ENCODE measurements around the gene MYO9A. TPM values are rescaled to one million over a fixed set of nuclear protein-coding genes. Genes with fewer than 3 reads are reported as not detected.
A peak's percentile ranks its signal among the peaks of the same experiment; 100 is the strongest.

MYO9A gene
- total RNA-seq, 3 donors from 2014 or later, result 64.2 to 128 (median 86.5) TPM

DNA sequence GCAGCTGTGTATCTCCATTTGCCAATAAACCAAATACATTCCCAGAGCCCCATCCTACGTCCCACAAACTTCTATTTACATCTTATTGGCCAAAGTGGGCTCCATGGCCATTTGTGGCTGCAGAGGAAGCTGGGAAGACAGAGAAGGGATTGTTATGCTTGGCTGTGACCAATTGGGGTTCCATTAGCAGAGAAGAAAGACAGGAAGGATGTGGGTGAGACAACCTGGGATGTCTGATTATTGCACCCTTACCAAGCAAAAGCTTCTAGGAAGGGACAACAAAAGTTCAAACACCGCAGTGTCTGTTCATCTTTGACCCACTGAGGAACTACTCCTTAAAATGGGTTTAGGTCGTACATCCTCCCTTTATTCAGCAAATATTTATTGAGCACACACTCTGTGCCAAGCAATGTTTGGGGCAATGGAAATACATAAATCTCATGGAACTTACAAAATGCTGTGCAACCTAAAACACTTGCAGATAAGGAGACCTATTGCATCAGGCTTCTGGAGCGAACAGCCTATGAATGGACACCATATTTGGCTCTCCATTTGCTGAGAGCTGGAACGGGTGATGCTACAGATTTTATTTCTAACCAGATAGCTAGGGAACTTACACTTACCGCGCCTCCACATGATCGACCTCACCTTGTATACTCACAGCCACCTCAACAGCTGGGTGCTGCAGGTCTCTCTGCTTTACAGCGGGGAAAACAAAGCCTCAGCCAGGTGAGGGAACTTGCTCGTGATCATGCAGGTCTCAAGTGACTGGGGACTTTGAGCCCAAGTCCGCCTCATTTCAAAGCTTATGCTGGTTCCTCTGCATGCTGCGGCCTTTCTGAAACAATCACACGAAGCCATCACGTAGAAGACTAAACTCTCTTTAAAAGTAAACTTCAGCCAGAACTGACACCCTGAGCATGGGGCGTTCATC, 329.0 kb downstream of the MYO9A start:
- no peak for DNase-seq (ENCODE audit: low spot score in 2 of 2)
- Histone ChIP-seq H3K27ac (no peak overlapping the region), H3K4me1 (no peaks in the 10 kb centered on the region), H3K36me3 (no peaks in the 10 kb centered on the region), H3K4me3 (no peak overlapping the region), H3K27me3 (no peaks in the 10 kb centered on the region), H3K9me3 (no peaks in the 10 kb centered on the region)
- TF ChIP-seq, protein P1, sequence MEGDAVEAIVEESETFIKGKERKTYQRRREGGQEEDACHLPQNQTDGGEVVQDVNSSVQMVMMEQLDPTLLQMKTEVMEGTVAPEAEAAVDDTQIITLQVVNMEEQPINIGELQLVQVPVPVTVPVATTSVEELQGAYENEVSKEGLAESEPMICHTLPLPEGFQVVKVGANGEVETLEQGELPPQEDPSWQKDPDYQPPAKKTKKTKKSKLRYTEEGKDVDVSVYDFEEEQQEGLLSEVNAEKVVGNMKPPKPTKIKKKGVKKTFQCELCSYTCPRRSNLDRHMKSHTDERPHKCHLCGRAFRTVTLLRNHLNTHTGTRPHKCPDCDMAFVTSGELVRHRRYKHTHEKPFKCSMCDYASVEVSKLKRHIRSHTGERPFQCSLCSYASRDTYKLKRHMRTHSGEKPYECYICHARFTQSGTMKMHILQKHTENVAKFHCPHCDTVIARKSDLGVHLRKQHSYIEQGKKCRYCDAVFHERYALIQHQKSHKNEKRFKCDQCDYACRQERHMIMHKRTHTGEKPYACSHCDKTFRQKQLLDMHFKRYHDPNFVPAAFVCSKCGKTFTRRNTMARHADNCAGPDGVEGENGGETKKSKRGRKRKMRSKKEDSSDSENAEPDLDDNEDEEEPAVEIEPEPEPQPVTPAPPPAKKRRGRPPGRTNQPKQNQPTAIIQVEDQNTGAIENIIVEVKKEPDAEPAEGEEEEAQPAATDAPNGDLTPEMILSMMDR (IDR thresholded peaks at IDR 0.05), result no peak
- TF ChIP-seq POLR2A (IDR thresholded peaks at IDR 0.05), result no peak
- TF ChIP-seq POLR2AphosphoS5 (IDR thresholded peaks at IDR 0.05), result no peak
- intact Hi-C loops (cut with DNase I; ENCODE audit: low total_unique reads), result no loop called here

DNA sequence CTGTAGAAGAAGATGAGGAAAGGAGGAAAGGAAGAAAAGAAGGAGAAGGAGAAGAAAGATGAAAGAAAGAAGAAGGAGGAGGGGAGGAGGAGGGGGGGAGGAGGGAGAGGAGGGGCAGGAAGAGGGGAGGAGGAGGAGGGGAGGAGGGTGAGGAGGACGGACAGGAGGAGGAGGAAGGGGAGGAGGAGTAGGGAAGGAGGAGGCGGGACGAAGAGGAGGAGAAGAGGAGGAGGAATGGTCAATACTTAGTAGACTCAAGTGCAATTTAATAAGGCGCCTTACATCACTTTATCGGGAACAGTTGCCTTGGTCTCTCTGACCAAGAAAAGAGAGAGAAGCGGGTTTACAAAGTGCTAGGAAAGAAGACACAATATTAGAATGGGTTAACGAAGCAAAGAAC, 331.3 kb downstream of the MYO9A start:
- TF ChIP-seq POLR2AphosphoS5 (IDR thresholded peaks at IDR 0.05) (no peak), POLR2A (IDR thresholded peaks at IDR 0.05) (no peak)
- TF ChIP-seq, protein P1 (IDR thresholded peaks at IDR 0.05), result no peak
- no peak overlapping the region for H3K4me3 ChIP-seq
- H3K27me3 ChIP-seq, result no peaks in the 10 kb centered on the region
- DNase-seq (ENCODE audit: low spot score in 2 of 2), result no peak
- H3K9me3 ChIP-seq, result no peaks in the 10 kb centered on the region
- intact Hi-C loops (cut with DNase I; ENCODE audit: low total_unique reads), result no loop called here
- H3K4me1 ChIP-seq, result no peaks in the 10 kb centered on the region
- H3K36me3 ChIP-seq, result no peaks in the 10 kb centered on the region
- no peak overlapping the region for H3K27ac ChIP-seq

DNA sequence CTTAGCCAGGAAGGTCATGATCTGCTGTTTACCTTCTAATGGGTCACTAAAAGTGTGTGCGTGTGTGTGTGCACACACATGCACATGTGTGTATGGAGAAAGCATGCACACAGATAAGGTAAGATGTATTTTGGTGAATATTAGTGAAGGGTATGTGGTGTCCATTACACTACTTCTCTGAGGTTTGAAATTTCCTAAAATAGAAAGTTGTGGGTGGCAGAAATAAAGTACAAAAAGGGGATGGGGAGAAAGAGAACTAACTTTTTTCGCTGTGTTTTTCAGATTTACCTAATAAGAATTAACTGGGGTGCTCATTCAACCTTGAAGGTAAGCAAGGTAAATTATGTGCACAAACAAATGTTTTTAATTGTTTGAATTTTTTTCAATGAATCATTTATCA, 332.0 kb downstream of the MYO9A start:
- H3K9me3 ChIP-seq, result no peaks in the 10 kb centered on the region
- H3K27me3 ChIP-seq, result no peaks in the 10 kb centered on the region
- TF ChIP-seq POLR2AphosphoS5 (IDR thresholded peaks at IDR 0.05) (no peak), POLR2A (IDR thresholded peaks at IDR 0.05) (no peak)
- TF ChIP-seq, protein P1 (IDR thresholded peaks at IDR 0.05), result no peak
- H3K27ac ChIP-seq, result no peak overlapping the region
- no peaks in the 10 kb centered on the region for H3K36me3 ChIP-seq
- H3K4me3 ChIP-seq, result no peak overlapping the region
- intact Hi-C loops (cut with DNase I; ENCODE audit: low total_unique reads), result no loop called here
- H3K4me1 ChIP-seq, result no peaks in the 10 kb centered on the region
- no peak for DNase-seq (ENCODE audit: low spot score in 2 of 2)

DNA sequence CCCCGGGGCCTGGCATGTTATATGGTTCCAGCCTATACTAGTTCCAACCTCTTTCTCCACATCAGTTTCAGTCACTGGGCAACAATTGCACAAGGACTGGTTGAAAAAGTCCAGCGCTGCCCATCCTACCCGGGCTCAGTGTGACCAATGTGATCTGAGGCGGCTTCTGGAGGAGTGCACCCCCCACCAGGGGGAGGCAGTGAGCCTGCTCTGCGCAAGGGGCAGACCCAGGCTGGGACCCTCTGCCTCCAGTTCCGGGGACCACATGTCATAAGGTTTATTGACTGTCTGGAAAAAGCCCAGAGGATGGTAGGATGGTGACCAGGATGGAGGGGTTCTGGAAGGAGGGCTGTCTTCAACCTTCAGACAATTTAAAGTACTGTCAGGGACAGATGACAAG, 333.2 kb downstream of the MYO9A start:
- Histone ChIP-seq H3K4me3 (no peak overlapping the region), H3K36me3 (no peaks in the 10 kb centered on the region), H3K27me3 (no peaks in the 10 kb centered on the region), H3K9me3 (no peaks in the 10 kb centered on the region), H3K27ac (no peak overlapping the region), H3K4me1 (no peaks in the 10 kb centered on the region)
- intact Hi-C loops (cut with DNase I; ENCODE audit: low total_unique reads), result no loop called here
- DNase-seq (ENCODE audit: low spot score in 2 of 2), result no peak
- no peak for TF ChIP-seq POLR2A (IDR thresholded peaks at IDR 0.05)
- no peak for TF ChIP-seq POLR2AphosphoS5 (IDR thresholded peaks at IDR 0.05)
- TF ChIP-seq, protein P1 (IDR thresholded peaks at IDR 0.05), result no peak

DNA sequence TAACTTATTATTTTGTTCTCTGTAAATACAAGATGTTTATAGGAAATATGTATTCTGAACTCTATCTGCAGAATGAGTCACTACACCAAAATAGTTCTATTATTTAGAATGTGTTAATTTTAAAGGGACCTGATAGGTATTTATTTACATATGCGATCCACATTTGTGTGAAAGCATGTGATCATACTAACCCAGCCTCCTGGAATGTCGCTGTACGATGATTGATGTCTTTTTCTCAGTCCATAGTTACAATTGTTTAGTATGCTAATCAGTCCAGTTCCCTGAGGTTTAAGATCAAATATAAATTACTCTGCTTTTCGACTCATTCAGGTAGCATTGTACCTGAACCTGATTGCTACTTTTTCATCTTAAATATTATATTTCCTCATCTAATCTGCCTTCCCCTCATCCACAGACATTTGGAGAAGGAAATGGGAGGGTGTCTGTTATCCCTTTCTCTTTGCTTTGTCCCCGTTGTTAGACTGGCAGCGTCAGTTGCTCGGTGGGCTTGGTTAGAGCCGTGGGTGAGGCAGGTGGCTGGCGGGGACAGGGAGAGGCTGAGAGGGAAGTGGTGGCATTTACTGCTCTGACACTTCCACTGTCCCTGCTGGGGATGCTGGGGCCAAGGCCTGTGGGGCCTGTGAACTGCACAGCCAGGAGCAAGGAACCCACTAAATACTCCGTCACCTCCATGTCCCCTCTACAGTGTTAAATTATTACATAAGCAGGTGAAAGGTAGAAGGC, 335.4 kb downstream of the MYO9A start:
- peak in 1 of 2 donors; percentile 9 for DNase-seq (ENCODE audit: low spot score in 2 of 2)
- Histone ChIP-seq H3K4me3 (no peak overlapping the region), H3K27ac (no peak overlapping the region), H3K9me3 (no peaks in the 10 kb centered on the region), H3K4me1 (no peaks in the 10 kb centered on the region), H3K36me3 (no peaks in the 10 kb centered on the region), H3K27me3 (no peaks in the 10 kb centered on the region)
- no peak for TF ChIP-seq POLR2AphosphoS5 (IDR thresholded peaks at IDR 0.05)
- intact Hi-C loops (cut with DNase I; ENCODE audit: low total_unique reads), result no loop called here

Data from breast epithelium (tissue), 4 donors.